ENCODE results near the gene LYZL1.
"Not testable (repeated sequence)": the region's sequence is repeated elsewhere in the genome, so short reads cannot be mapped to it uniquely, and the experiment has no call there.

Gene LYZL1

DNA sequence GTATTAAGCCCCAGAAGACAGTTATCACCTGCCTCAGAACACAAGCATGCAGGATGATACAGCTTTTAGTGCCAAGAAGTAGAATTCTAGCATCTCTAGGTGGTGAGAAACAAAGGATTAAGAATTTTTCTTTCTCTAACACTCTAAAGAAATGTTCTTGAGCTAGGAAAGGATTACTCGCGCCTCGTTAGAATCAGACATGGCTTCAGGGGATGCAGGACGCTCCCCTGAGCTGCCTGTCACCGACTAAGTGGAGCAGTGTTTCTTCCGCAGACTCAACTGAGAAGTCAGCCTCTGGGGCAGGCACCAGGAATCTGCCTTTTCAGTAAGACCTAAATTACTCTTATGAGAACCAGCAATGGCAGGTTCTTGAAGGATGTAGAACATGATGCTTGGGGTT lies at the start of gene LYZL1:
LYZL1 (plus strand) TSS at position 165 of the 400 bp plus-strand sequence. CDS start 2,798 bp downstream, outside the sequence.
- H3K27me3 Mint-ChIP-seq (ENCODE audit: low read depth), result peaks cover 11% of the 10 kb centered on the region
- H3K4me3 Mint-ChIP-seq, result not testable (repeated sequence)

DNA sequence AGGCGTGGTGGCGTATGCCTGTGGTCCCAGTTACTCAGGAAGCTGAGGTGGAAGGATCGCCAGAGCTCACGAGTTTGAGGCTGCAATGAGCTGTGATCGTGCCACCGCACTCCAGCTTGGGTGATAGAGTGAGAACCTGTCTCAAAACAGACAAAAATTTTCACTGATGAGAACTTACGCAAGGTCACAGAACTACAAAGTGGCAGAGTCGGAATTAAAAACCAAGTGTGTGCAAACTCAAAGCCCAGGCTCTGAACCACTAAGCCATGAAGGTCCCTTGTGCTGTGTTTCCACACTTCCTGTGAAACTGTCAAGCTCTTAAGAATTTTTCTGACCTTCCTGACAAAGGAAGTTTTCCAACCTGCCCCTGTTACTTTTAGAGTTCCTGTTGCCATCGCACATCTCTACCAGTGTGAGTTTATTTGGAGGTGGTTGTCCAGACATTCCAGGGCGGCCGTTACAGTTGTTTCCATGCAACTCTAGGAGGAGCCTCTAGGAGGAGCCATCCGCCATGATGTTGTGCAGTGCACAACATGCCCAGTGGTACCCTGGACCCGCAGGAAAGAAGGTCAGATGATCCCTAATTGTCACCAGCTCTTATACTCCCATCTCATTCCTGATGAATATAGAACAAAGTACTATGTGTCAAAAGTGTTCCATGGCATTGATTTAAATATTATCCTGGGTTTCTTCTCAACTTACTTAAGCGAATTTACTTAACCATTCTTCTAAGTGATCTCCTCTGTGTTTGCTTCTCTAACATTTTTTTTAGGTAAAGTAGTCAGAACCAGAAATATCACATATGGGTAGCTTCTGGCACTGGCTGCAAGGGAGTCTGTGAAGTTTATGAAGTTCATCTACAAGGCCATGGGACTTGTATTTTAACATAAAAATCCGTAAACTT lies 49.0 kb upstream of the LYZL1 start:
- no peaks in the 10 kb centered on the region for H3K27me3 Mint-ChIP-seq (ENCODE audit: low read depth)
- no peaks in the 10 kb centered on the region for H3K9me3 Mint-ChIP-seq
- peak overlapping the region; percentile 61 to 81 (median 66) for H3K27ac Mint-ChIP-seq
- no peak overlapping the region for H3K4me3 Mint-ChIP-seq
- TF ChIP-seq, protein P1, sequence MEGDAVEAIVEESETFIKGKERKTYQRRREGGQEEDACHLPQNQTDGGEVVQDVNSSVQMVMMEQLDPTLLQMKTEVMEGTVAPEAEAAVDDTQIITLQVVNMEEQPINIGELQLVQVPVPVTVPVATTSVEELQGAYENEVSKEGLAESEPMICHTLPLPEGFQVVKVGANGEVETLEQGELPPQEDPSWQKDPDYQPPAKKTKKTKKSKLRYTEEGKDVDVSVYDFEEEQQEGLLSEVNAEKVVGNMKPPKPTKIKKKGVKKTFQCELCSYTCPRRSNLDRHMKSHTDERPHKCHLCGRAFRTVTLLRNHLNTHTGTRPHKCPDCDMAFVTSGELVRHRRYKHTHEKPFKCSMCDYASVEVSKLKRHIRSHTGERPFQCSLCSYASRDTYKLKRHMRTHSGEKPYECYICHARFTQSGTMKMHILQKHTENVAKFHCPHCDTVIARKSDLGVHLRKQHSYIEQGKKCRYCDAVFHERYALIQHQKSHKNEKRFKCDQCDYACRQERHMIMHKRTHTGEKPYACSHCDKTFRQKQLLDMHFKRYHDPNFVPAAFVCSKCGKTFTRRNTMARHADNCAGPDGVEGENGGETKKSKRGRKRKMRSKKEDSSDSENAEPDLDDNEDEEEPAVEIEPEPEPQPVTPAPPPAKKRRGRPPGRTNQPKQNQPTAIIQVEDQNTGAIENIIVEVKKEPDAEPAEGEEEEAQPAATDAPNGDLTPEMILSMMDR (IDR thresholded peaks at IDR 0.05; ENCODE audit: unreplicated experiment in 3 of 3), result no peak
- no peaks in the 10 kb centered on the region for H3K36me3 Mint-ChIP-seq (ENCODE audit: low read depth)
- H3K4me1 Mint-ChIP-seq, result peaks cover 25% of the 10 kb centered on the region

More for the DNA sequence above, at the start of gene LYZL1:
- H3K36me3 Mint-ChIP-seq (ENCODE audit: low read depth); H3K4me1 Mint-ChIP-seq; H3K27ac Mint-ChIP-seq; H3K9me3 Mint-ChIP-seq: not testable (repeated sequence)

DNA sequence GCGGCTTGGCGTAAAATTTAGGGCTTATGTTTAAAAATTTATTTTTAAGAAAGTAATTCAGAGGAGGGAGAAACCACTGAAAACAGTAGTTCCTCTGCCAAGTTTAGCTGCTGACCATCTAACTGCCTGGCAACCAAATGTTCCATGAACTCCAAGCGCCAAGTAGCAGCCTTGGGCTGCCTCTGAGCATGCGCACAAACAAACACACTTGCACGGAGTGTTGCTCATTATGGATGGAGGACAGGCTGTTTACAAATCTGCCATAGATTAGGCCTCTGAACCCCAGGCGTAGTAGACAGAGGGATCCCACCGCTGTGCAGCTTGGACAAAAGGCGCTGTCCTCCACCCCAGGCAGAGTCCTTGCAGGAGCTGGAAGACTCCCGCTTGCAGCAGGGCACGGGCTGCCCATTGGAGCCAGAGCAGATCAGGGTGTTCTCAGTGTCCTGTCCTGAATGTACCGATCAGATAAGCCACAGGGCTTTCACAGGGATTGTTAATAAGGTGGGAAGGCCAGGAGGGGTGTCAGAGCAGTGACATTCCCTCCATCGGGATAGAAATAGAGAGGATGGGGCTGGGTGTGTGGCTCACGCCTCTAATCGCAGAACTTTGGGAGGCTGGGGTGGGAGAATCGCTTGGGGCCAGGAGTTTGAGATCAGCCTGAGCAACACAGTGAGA lies 47.7 kb upstream of the LYZL1 start:
- Mint-ChIP-seq H3K9me3 (no peaks in the 10 kb centered on the region), H3K36me3 (ENCODE audit: low read depth) (no peaks in the 10 kb centered on the region), H3K4me3 (no peak overlapping the region), H3K27ac (no peak overlapping the region), H3K4me1 (peaks cover 28% of the 10 kb centered on the region), H3K27me3 (ENCODE audit: low read depth) (no peaks in the 10 kb centered on the region)
- TF ChIP-seq, protein P1 (IDR thresholded peaks at IDR 0.05; ENCODE audit: unreplicated experiment in 3 of 3), result no peak

DNA sequence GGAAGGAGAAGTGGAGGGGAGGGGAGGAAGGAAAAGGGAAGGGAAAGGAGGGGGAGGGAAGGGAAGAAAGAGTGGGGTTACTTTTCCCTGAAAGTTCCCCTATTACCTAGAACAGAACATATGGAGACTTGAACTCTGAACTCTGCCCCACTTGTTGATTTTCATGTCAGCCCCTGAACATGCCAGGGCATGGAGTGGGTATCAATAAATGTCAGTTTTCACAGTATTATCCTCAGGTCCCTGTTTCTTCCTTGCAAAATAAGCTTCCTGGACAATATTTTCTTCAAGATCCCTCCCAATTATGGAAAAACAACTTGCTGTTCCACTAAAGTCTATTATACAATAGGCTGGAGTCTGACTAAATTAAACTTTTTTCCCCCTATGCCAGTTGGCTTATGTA lies 46.9 kb upstream of the LYZL1 start:
- Mint-ChIP-seq H3K4me3 (no peak overlapping the region), H3K4me1 (peaks cover 30% of the 10 kb centered on the region), H3K36me3 (ENCODE audit: low read depth) (no peaks in the 10 kb centered on the region), H3K27me3 (ENCODE audit: low read depth) (no peaks in the 10 kb centered on the region), H3K9me3 (no peaks in the 10 kb centered on the region), H3K27ac (no peak overlapping the region)
- TF ChIP-seq, protein P1 (IDR thresholded peaks at IDR 0.05; ENCODE audit: unreplicated experiment in 3 of 3), result no peak

DNA sequence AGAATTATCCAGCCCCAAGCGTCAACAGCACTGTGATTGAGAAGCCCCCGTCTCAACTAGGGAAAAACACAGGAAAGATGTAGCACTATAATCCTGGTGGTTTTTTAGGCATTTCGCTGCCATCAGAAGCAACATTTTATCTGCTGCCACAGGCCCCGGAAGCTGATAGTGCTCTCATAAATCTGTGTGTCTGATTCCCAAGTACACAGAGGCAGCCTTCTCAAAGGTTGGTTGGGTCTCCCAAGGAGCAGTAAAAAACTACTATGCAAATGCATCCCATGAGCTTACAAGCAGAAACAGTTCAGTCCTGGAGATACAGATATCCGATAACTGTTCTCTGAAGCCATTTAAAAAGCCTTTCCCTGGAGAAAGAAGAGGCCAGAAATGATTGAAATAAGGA lies 45.8 kb upstream of the LYZL1 start:
- Mint-ChIP-seq H3K27me3 (ENCODE audit: low read depth) (no peaks in the 10 kb centered on the region), H3K27ac (peak overlapping the region in 1 of 3 experiments; percentile 31), H3K36me3 (ENCODE audit: low read depth) (no peaks in the 10 kb centered on the region), H3K9me3 (no peaks in the 10 kb centered on the region), H3K4me3 (no peak overlapping the region), H3K4me1 (peaks cover 33% of the 10 kb centered on the region)
- TF ChIP-seq, protein P1 (IDR thresholded peaks at IDR 0.05; ENCODE audit: unreplicated experiment in 3 of 3), result no peak

DNA sequence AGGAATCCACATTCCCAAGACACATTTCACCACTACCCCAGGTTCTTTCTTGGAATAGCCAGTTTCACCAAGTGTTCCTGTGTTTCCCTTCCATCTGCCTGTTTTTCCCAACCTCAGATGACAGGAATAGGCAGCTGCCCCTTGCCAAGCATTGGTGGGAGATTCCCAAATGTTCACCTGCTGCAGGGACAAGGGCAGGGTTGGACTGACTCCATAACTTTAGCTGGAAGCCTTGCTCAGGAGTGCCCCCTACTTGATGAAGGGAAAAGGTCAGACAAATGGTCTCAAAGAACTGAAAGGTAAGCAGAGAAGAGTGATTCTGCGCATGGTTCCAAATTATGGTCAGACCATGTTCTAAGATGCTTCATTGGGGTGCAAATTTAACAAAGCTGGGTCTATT lies 45.1 kb upstream of the LYZL1 start:
- Mint-ChIP-seq H3K27ac (no peak overlapping the region), H3K4me3 (no peak overlapping the region), H3K36me3 (ENCODE audit: low read depth) (no peaks in the 10 kb centered on the region), H3K4me1 (peaks cover 26% of the 10 kb centered on the region), H3K27me3 (ENCODE audit: low read depth) (no peaks in the 10 kb centered on the region), H3K9me3 (no peaks in the 10 kb centered on the region)
- TF ChIP-seq, protein P1 (IDR thresholded peaks at IDR 0.05; ENCODE audit: unreplicated experiment in 3 of 3), result peak in 1 of 3 experiments; percentile 16

Measured in nephron (organoid).